ENCODE results near the gene ZNF665.
A peak's percentile ranks its signal among the peaks of the same experiment; 100 is the strongest.
"Not testable (repeated sequence)": the region's sequence is repeated elsewhere in the genome, so short reads cannot be mapped to it uniquely, and the experiment has no call there.

The ZNF665 gene

DNA sequence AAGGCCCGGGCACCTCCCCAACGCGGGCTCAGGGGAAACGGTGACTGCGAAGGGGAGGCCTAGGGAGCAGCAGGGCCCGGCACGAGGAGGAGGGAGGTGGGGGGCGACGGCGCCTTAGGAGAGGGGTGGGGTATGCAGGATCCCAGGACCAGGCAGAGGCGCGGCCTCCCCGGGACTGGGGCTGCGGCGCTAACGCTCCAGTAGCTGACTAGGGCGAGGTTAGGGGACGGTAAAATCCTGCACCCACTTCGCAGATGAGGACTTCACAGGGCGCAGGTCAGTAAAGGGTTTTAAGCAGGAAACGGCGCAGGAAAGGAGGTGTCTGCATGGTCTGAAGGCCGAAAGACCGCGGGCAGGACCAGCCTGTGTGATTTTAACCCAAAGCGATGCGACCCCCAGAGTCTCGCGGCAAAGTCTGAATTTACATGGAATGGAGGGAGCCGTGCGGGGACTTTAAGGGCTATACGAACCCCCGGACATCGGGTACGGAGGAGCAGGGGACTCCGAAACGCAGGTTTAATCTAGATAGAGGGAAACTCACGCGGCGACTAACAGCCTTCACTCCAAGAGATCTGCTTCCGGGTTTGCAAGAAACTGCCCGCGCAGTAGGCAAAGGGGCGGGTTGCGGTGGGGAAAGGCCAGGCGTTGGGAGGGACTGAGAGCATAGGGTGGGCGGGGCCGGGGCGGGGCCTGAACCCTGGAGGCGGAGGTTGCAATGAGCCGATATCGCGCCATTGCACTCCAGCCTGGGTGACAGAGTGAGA is at the start of gene ZNF665:
TSS of gene ZNF665 (minus strand) at position 588 of the 764 bp plus-strand sequence. CDS start 10,460 bp downstream, outside the sequence.
- DNase-seq (ENCODE audit: low read depth) = no peak

DNA sequence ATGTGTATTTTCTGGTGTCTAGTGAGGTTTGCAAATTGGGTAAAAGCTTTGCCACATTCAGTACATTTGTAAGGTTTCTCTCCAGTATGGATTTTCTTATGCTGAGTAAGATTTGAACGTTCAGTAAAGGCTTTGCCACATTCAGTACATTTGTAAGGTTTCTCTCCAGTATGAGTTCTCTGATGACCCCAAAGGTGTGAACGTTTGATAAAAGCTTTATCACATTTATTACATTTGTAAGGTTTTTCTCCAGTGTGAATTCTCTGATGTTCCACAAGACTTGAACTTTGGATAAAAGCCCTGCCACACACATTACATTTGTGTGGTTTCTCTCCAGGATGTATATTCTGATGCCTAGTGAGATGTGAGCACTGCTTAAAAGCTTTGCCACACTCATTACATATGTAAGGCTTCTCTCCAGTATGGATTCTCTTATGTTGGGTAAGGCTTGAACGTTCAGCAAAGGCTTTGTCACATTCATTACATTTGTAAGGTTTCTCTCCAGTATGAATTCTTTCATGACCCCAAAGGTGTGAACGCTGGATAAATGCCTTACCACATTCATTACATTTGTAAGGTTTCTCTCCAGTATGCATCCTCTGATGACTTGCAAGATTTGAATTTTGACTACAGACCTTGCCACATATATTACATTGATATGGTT is 44.1 kb upstream of the ZNF665 start:
- no peak for DNase-seq (ENCODE audit: low read depth)

DNA sequence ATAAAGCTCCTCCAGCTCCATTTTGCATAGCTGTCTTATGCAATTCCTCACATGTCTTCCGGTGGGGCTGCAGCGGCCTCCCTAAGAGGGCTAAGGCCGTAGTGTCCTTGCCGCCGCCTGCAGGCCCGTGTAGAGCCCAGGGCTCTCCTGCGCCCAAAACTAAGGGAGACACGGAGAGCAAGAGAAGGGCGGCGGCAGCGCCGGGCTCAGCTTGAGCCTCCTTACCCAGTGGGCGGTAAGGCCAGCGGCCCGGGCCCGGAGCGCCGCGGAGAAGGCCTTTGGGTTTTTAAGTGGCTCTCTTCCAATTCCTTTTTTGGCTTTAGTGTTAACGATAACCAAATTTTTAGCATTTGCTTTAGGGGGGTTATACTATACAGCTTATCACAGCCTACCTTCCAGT is 31.4 kb upstream of the ZNF665 start:
- DNase-seq (ENCODE audit: low read depth) = no peak

DNA sequence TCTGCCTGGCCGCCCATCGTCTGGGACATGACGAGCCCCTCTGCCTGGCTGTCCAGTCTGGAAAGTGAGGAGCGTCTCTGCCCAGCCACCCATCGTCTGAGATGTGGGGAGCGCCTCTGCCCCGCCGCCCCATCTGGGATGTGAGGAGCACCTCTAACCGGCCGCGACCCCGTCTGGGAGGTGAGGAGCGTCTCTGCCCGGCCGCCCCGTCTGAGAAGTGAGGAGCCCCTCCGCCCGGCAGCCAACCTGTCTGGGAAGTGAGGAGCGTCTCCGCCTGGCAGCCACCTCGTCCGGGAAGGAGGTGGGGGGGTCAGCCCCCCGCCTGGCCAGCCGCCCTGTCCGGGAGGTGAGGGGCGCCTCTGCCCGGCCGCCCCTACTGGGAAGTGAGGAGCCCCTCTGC is 29.6 kb upstream of the ZNF665 start:
- DNase-seq (ENCODE audit: low read depth) = not testable (repeated sequence)

DNA sequence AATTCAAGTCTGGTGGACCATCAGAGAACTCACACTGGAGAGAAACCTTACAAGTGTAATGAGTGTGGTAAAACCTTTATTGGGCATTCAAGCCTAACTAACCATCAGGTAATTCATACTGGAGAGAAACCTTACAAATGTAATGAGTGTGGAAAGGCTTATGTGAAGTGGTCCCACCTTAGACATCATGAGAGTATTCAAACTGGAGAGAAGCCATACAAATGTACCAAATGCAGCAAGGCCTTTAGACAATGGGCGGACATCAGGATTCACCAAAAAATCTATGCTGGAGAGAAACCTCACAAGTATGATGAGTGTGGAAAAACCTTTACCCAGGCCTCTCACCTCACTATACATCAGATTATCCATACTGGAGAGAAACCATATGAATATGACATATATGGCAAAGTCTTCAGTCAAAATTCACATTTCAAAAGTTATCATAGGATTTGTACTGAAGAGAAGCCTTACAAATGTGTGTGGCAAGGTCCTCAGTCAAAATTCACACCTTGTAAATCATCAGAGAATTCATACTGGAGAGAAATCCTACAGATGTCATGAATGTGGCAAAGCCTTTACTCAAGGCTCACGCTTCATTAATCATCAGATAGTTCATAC is 19.7 kb upstream of the ZNF665 start:
- no peak for DNase-seq (ENCODE audit: low read depth)

DNA sequence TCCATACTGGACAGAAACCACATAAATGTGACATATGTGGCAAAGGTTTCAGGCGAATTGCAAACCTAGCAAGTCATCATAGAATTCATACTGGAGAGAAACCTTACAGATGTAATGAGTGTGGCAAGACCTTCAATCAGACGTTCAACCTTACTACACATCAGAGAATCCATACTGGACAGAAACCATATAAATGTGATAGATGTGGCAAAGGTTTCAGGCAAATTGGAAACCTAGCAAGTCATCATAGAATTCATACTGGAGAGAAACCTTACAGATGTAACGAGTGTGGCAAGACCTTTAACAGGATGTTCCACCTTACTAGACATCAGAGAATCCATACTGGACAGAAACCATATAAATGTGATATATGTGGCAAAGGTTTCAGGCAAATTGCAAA is 18.4 kb upstream of the ZNF665 start:
- DNase-seq (ENCODE audit: low read depth) = not testable (repeated sequence)

DNA sequence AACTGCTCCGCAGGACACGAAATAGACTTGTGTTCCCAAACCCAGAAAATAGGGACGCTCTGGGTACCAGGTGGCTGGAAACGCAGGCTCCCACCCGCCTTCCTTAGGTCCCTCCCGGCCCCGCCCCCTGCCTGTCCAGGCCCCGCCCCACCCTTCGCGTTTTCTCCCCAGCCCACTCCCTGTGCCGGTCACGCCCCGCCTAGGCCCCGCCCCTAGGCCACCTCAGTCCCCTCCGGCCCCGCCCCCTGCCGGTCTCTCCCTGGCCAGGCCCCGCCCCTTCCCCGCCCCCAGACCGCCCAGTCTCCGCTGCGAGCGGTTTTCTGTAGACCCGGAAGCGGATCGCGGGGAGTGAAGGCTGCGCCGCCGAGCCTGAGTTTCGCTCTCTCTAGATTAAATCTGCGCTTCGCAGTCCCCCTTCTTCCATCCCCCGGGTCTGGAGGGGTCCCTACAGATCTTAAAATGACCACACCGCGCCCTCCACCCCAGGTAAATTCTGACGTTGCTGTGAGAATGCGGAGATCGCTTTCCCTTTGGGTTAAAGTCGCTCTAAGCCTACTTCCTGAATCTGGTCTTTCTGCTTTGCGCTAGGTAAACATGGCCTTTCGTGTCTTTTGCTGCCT is 3.7 kb upstream of the ZNF665 start:
- DNase-seq (ENCODE audit: low read depth) = peak; percentile 75

DNA sequence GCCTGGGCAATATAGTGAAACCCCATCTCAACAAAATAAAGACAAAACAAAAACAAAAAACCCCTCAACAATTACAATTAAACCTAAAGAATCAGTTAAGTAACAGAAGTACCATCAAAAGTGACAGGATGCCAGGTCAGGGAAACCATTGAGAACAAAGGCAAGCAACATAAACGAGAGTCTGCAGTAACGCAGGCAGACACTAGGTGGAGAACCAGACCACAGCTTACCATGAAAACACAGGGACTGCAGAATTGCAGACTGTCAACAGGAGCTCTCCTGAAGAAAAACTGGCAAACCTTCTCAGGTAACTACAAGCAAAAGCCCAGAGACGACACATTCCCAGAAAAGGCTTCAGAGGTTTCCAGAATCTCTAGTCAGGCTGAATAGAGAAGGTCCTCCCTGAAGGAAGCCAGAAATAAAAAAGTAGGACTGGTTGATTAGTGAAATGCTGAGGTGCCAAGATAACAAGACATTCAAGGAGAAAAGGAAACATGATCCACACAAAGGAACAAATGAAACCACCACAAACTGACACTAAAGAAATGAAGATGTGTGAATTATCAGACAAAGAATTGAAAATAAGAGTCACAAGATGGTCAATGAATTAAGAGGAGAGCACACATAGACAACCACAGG is 2.2 kb upstream of the ZNF665 start:
- peak; percentile 69 for DNase-seq (ENCODE audit: low read depth)

DNA sequence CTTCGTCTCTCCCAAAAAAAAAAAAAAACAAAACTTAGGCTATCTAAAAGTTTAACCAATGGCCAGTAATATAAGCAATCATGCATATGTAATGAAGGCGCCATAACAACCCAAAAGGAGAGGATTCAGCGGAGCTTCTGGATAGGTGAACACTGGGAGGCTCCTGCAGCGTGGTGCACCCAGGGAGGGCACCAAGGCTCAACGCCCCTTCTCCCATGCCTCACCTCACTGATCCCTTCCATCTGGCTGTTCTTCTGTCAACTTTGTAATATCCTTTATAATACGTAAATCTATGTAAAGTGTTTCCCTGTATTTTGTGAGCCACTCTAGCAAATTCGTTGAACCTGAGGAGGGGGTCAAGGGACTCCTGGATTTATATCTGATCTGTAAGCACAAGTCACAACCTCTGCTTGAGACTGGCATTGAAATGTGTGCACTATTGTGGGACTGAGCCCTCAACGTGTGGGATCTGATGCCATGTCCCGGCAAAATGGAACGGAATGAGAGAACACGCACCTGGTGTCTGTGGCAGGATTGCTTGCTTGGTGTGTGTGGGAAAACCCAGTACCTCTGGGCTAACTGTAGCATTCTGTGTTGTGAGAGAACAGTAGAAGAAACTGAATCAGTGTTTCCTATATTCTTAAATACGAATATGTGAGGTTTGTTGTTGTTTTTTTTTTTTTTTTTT is 521 bp upstream of the ZNF665 start:
- no peak for DNase-seq (ENCODE audit: low read depth)

DNA sequence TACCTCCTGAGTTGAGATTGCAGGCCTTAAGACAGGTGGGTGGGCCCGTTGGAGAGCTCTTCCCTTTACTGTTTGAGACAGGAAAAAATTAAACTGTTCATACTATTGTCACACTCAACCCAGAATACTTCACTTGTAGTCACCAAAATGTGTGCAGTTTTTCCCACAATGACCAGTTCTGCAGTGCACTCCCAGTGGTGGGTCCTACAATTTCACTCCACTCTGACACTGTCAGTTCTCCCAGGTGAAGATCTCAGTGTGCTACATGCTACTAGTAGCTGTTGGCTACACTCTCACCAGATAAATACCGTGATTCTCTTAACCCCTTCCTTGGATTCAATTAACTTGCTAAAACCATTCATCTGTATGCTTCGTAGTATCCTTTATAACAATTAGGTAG is 2.9 kb downstream of the ZNF665 start:
- DNase-seq (ENCODE audit: low read depth) = no peak

DNA sequence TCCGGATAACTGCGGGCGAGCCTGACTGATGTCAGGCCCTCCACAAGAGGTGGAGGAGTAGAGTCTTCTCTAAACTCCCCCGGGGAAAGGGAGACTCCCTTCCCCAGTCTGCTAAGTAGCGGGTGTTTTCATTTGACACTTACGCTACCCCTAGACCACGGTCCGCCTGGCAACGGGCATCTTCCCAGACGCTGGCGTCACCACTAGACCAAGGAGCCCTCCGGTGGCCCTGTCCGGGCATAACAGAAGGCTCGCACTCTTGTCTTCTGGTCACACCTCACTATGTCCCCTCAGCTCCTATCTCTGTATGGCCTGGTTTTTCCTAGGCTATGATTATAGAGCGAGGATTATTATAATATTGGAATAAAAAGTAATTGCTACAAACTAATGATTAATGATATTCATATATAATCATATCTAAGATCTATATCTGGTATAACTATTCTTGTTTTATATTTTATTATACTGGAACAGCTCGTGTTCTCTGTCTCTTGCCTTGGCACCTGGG is 3.4 kb downstream of the ZNF665 start:
- DNase-seq (ENCODE audit: low read depth) = not testable (repeated sequence)

DNA sequence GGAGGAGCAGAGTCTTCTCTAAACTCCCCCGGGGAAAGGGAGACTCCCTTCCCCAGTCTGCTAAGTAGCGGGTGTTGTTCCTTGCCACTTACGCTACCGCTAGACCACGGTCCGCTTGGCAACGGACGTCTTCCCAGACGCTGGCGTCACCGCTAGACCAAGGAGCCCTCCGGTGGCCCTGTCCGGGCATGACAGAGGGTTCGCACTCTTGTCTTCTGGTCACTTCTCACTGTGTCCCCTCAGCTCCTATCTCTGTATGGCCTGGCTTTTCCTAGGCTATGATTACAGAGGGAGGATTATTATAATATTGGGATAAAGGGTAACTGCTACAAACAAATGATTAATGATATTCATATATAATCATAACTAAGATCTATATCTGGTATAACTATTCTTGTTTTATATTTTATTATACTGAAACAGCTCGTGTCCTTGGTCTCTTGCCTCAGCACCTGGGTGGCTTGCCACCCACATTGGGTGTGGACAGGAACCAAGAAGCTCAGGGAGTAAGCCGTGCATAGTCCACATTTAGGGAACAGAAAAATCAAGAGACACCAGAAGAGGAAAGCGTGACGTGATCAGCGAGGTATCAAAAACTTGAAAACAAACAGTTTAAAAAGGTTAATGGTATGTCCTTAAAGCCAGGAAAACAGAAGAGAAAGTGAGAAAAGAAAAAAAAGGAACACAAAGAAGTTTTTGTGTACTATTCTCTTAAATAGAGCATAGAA is 7.8 kb downstream of the ZNF665 start:
- not testable (repeated sequence) for DNase-seq (ENCODE audit: low read depth)

DNA sequence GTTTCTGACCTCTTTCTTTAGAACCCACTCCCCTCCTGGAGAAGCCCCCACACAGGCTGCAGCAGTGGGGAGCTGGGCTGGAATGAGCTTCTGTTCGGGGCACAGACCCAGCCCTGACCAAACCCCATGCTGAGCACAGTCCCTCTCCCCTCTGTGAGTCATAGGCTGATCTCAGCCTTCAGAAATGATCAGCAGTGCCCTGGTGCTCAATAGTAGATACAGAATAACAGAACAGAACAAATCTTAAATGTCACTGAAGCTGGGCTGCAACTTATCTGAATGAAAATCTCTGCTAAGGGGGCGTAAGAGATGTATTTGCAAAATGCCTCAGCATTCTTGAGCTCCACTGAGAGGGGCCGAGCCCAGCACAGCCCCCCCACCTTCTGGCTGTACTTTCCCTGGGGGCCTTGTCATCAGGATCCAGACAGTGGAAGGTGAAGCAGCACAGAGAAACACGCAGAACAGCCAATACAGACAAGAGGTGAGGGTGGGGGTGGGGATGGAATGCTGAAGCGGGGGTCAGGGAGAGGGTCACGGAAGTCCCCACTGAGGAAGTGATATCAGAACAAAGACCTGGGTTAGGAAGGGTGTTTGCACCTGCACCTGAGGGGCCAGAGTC is 9.9 kb downstream of the ZNF665 start:
- no peak for DNase-seq (ENCODE audit: low read depth)

DNA sequence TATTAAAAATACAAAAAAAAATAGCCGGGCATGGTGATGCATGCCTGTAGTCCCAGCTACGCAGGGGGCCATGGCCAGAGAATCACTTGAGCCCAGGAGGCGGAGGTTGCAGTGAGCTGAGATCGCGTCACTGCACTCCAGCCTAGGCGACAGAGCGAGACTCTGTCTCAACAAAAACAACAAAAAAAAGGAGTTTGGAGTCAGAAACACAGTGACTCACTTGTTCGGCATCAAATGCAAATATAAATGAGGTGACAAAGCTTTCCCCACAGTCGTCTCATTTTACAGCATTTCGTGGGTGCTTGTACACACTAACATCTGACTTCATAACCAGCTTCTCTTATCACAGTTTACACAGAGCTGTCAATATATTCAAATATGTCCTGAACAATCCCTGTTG is 11.0 kb downstream of the ZNF665 start:
- DNase-seq (ENCODE audit: low read depth) = no peak

DNA sequence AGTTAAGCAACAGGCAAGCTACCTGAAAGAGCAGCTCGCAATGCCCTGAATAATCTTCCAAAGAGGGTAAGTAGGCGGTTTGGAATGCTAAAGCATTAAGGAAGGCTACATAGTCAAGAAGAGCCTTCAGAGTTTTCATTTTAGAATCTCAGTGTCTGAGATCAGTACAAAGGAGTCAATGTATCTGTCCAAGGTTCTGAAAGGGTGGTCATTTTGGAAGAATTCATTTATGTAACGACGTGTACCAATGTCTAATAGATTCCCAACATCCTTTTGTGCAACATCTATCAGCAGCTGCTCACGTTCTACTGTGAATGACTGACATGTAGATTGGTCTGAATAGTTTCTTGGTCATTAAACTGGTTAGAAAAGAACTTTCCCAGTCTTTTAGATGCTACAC is 15.2 kb downstream of the ZNF665 start:
- no peak for DNase-seq (ENCODE audit: low read depth)

DNA sequence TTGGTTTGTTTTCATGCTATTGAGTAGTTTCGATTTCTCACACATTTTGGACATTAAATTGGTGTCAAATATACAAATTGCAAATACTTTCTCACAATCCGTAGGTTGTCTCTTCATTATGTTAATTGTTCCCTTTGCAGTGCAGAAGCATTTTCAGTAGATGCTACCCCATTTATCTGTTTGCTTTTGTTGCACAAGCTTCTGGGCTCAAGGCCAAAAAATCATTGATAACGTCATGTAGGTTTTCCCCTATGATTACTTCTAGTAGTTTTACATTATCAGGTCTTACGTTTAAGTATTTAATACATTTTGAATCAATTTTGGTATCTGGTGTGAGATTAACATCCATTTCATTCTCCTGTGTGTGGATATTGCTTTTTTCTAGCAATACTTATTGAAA is 20.3 kb downstream of the ZNF665 start:
- DNase-seq (ENCODE audit: low read depth) = no peak

DNA sequence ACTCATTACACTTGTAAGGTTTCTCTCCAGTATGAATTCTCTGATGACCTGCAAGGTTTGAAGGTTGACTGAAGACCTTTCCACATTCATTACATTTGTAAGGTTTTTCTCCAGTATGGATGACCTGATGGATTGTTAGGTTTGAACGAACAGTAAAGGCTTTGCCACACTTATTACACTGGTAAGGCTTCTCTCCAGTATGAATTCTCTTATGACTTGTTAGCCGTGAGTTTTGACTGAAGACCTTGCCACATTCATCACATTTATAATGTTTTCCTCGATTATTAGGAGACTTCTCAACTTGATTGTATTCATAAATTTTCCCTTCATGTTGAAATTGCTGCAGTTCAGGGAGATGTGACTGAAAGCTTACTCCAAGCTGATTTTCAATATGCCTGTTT is 27.5 kb downstream of the ZNF665 start:
- no peak for DNase-seq (ENCODE audit: low read depth)

DNA sequence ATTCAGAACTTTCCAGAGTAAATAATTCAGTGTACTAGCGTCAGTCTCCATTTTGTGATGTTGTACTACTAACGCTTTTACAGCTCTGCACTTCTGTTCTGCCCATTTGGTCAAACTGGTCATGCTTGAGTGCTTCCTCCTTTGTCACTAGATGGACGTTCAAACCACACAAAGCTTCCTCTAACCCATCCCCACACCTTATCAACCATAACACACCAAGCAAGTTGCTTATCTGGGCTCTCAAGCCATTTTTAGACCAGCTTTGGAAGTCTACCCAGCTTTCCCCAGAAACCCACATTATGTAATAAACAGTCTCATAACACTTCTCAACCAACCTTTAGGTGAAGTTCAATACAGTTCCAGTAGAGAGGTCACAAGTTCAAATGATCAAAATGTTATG is 32.0 kb downstream of the ZNF665 start:
- DNase-seq (ENCODE audit: low read depth) = peak; percentile 99

DNA sequence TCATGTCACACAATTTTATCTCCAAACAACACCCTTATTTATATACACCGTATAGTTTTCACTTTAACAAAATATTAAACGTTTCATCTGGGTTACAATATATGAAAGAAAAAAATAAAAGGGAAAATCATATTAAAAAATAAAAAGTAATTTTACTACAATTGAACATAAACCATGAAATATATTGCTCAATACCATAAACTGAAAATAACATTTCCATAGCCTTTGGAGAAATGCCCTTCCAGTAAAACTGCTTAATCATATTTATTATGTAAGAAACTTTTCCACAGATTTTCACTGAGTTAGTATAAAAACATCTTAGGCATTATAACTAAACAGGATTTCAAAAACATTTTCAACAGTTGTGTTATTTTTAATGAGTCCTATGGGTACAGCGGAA is 32.8 kb downstream of the ZNF665 start:
- DNase-seq (ENCODE audit: low read depth) = no peak

DNA sequence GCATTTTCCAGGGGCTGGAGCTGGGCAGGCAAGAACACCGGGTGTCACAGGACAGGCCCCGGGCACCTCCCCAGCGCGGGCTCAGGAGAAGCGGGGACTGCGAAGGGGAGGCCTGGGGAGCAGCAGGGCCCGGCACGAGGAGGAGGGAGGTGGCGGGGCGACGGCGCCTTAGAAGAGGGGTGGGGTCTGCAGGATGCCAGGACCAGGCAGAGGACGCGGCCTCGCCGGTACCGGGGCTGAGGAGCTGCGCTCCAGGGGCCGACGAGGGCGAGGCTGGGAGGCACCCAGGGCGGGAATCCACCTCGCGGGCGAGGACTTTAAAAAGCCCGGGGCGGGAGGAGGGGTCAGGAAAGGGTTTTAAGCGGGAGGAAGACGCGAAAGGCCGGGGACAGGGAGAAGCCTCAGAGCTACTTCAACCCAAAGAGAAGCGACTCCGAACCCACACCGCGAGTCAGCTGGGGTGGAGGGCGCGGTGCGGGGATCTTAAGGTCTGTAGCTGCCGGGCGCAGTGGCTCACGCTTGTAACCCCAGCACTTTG is 35.0 kb downstream of the ZNF665 start:
- no peak for DNase-seq (ENCODE audit: low read depth)
